ENCODE measurements around the gene RUVBL1.

The RUVBL1 gene

DNA sequence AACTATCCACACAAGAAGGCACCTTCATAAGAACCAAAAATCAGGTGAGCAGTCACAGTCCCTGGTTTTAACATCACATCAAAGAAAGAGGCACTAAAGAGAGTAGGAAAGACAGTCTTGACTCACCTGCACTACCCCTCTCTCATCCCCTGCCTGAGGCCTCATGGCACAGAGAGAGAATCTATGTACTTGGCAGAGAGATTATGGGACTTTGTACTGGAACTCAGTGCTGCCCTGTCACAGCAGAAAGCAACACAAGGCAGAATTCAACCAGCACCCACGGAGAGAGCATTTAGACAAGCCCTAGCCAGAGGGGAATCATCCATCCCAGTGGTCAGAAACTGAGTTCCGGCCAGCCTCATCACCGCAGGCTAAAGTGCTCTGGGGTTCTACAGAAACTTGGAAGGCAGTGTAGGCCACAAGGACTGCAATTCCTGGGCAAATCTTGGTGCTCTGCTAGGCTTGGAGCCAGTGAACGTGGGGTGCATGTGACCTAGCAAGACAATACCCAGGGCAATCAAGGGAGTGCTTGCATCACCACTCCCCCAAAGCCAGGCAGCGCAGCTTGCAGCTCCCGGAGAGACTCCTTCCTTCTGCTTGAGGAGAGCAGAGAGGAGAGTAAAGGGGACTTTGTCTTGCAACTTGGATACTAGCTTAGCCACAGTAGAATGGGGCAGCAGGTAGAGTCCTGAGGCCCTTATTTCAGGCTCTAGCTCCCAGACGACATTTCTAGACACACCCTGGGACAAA lies 8.5 kb upstream of the RUVBL1 start:
- DNase-seq = no peak

DNA sequence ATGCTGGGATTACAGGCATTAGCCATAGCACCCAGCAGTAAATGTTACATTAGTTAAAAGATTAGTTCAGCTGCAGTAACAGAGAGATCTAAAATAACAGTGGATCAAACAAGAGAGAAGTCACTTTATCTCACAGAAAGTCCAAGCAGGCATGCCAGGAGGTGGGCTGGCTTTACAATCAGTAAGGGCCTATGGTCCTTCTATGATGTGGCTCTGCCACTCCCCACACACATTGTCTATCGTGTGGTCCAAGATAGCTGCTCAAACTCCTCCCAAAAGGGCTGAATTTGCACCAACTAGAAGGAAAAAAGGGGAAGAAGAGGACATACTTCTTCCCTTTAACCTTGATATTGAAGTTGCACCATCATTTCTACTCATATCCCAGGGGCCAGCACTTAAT lies 4.6 kb upstream of the RUVBL1 start:
- no peak for DNase-seq

DNA sequence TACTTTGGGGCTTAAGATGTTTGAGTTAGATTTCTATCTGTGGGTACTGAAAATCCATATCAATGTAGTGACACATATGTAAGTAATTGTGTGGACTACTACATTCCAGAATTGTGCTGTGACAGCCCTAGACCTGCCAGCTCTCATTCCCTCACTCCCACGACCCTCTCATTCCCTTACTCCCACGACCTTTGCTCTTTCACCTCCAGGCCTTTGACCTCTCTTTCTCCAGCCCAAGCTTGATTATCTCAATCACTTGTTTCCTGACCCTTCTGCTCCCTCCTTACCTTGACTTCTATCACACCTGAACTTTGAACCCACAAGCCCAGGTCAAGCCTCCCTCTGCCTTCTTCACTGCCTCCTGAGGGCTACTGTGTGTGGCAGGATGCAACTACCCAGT lies 3.6 kb upstream of the RUVBL1 start:
- no peak for DNase-seq

DNA sequence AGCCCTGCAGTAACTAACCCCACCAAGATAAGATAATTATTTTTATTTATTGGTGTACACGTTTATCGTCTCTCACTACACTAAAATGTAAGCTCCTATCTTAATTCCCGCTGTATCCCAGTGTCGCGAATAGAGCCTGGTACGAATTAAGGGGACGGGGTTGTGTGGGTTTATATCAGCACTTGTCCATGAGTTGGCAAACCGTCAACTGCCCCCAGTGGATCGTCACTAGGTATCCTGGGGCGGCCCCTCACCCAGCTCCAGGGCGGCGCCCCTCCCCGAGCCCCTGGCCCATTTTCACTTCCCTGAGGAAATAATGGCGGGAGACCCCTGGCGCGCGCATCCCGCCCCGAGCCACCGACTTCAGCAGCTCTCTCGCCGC lies 465 bp downstream of the RUVBL1 start:
- no peak for DNase-seq

DNA sequence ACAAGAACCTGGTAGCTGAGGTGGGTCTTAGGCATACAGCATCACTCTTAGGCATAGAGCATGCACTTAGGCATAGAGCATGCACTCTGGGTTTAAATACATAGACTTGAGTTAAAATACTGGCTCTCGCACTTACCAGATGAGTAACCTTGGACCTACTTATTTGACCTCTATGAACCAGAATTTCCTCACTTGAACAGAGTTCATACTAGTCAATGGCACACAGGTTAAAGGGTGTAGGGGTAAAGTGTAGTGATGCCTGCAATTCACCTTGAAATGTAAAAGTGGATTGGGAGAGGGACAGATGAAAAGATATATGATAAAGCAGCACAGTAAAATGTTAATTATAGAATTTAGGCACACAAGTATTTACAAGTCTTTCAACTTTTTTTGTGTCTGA lies 1.6 kb downstream of the RUVBL1 start:
- DNase-seq = no peak

DNA sequence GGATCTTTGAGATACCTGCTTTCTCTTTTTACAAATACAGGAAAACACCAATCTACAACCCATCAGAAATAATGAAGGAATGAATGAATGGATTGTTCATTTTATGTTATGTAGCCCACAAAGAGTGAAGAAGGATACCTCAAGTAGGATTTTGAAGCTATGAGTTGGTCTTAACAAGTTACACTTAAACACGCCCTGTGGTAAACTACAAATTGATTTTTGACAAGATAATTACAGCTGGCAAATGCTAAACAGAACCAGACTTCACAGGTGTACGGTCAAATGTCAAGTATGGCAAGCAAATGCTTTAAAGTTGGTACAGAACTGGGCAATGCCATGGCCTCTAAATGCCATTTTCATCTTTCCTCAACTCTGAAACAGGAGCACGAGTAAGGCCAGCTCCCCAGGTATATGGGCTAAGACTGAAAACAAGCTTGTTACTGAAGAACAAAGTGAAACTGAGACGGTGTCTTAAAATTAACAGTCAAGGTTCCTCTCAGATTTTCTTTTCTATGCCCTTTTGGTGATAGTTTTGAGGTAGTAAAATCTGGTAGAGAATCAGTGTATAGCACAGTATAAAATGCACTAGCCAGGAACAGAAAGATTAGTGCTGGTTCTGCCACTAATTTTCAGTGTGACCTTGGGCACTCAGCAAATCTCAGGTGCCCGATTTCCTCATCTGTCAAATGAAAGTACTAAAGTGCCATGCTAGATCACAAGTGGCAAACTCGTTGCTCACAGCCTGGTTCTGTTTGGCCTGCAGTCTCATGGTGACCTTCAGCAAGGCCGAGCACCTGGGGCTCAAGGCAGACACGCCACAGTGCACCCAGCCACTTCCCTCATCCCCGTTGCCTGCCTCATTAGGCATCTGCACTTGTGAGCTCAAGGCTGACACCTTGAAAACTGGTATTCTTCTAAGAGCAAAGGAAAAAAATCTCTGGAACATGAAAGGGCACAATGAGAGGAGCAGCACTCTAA lies 9.5 kb downstream of the RUVBL1 start:
- no peak for DNase-seq

DNA sequence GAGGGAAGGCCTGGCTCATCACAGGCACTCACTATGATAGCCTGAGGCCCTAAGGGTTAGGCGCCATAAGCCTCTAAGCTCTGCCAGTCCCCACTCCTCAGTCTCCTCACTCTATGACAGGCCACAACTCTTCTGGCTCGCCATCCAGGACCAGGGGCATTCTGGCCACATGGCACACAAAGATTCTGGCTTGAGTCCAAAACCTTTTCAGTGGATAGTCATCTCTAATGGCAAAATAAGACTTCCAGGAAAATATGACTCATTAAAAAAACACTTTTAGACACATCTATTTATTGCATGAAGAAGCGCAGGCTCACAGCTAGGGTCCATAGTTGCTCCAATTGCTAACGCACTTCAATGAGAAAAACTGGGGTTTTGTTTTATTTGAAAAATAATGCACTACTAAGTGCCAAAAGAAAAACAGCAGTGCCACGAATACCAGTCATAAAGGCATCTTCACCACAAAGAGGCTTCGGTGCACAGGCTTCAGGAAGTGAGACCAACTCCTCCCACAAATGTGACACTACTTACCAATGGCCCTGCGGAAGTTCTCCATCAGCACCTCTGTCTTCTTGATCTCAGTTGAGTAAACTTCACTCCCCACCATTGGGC lies 11.1 kb downstream of the RUVBL1 start:
- DNase-seq = peak; percentile 67

DNA sequence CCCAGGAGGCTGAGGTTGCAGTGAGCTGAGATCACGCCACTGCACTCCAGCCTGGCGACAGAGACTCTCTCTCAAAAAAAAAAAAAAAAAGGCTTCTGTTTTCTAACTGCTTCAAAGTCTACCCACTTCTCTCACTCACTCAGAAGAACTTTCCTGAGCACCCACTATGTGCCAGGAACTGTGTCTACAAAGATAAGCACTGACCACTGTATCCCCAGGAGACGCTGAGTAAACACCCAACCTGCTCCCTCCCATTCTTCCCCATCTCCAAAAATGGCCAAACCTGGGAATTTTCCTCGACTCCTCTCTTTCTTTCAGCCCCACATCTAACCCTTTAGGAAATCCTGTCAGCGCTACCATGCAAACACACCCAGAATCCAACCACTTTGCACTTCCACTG lies 12.5 kb downstream of the RUVBL1 start:
- DNase-seq = no peak

DNA sequence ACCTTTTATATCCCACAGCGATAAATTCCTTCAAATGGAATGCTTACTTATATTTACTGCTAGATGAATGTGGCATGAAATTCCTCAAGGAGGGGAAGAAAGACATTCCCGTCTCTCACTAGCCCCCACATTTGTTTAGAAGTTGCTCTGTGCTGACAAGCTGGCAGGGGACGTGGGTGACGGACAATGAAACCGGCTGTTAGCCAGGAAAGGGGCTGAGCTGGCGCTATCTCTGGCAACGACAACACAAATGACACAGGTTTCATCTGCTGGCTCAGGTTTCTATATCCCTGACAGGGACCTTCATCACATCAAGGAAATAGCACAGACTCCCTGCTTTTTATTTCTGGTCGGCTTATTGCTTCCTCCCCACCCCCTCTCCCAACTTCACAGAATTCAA lies 15.8 kb downstream of the RUVBL1 start:
- no peak for DNase-seq

DNA sequence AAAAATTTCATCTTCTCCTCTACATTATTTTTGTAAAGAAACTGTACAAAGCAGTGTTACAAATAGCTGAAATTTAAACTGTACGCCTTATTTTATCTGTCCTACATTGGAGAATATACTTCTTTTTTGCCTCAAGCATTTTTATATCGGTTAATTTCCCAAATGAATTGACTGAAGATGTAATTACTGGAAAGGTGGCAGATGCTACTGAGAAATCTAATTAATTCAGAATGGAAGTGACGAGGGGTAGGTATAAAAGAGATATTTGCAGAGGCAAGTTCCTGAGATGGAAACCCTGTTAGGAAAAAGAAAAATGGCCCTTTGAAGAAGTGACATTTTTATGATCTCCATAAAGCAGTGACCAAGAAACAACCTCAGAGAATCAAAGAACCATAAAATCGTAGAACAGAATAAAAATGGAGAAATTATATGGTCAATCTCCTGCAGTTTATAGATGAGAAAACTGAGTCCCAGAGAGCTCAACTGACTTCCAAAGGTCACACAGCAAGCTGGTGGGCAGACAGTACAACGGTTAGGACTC lies 20.4 kb downstream of the RUVBL1 start:
- no peak for DNase-seq

DNA sequence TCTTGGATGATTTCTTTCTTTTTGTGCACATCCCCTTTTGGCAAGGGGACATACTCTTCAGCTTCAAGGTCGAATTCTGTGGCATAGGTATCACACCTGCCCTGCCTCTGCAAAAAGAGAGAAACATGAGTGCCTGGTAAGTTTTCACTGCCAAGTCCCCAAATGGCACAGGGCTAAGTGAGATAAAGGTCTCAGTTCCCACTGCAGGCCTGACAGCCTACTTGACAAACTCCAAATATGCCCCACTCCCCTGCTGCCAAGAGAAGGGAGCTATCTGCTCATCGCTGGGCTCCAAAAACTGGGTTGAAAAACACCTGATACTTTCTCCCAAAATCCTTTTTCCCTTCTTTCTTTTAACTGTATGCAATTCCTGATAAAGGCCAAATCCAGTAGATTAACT lies 23.0 kb downstream of the RUVBL1 start:
- no peak for DNase-seq

DNA sequence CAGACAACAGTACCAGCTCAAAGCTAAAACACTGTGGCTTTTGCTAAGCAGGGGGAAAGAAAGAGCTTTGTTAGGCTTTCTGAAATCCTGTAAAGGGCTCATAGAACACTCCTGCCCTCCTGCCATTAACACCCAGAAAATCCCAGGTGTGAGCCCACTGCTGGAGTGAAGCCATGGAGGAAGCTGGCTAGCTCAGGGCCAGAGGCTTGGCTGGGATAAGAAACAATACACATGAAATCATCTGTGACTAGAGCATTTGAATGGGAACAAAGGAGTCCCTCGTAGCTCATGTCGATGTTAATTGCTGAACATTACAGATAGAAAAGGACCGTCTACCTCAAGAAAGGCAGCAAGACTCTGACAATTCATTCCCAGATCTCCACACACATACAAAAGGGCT lies 23.5 kb downstream of the RUVBL1 start:
- no peak for DNase-seq

DNA sequence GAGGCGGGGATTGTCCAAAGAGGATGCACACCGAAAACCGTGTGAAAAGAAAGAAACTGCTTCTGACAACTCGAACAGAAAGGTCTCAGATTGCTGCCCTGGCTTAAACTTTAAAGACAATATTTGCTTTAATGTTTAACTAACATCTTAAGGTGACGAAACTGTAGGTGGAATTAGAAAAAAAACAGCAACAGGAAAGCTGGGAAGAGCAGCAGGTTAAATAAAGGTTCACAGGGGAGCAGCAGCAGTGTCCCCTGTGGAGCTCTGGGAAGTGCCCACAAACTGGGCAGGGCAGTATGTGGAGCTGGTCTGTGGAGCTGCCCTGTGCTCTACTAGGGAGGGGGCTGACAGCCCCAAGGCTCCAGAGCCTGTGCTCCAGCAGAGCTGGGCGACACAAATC lies 25.4 kb downstream of the RUVBL1 start:
- no peak for DNase-seq

DNA sequence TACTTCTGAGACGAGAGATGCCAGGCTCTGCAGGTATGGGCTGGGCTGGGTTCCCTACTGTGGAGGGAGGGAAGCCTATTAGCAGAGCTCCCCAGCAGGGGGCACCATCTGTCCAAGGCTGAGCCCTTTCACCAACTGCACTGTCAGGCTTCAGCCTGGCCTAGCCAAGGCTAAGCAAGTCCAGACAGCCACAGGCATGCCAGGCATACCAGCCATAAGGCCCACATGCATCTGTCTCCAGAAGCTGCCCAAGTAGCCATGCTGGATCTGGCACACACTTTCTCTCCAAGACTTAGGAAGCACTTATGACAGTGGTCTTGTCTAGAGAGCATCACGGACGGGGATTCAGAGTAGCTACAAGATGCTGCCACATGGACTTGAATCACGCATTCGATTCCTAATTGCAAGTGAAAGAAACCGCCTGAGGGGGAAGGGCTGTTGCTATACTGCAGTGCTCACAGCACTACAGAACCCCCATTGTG lies 28.3 kb downstream of the RUVBL1 start:
- peak; percentile 71 for DNase-seq

DNA sequence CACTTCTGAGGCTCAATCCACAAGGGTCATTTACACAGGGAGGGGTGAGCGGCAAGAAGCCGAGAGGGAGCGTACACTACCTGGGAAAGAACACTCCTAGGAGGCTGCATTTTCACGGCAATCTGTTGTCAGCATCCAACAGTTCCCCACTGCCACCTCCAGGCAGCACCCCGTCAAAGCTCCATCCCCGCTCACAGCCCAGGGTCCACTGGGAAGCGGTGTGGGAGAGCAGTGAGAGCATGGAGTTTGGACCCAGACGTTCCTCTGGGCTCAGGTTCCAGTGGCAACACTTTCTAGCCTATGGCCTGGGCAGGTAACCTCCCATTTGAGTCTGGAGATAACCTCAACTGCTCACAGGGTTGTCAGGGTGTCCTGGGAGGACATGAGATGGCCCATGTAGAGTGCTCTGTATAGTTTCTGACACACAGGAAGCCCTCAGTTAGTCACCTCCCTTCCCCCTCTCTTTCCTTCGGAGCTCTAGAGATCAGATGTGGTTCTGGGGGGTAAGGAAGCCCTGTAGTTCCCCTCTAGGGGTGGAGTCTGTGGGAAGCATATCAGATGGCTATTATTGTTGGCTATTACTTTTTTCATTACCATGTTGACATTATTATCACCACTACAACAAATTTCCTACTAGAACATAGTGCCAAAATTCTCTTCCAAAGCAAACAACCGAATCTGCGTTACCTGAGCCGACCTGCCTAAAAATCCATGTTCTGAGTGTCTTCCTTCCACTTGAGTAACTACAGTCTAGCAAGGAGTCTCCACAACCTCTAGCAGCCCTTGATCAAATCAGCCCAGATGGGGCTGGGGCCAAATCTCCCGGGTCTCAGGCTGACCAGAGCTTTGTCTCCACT lies 29.1 kb downstream of the RUVBL1 start:
- DNase-seq = no peak

DNA sequence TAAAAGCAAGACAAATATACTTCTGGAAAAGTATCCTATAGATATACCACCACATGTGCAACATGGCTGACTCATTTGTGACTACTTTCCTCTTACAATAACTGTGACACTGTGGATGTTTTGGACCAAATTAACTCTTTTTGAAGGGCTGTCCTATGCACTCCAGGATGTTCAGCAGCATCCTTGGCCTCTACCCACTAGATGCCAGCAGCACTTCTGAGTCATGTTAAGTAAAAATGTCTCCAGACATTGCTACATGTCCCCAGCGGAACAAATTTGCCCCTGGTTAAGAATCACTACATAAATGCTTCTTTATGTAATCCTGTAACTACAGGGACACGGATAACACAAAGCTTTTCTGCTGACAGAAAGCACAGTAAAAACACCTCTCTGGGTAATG lies 32.0 kb downstream of the RUVBL1 start:
- no peak for DNase-seq

DNA sequence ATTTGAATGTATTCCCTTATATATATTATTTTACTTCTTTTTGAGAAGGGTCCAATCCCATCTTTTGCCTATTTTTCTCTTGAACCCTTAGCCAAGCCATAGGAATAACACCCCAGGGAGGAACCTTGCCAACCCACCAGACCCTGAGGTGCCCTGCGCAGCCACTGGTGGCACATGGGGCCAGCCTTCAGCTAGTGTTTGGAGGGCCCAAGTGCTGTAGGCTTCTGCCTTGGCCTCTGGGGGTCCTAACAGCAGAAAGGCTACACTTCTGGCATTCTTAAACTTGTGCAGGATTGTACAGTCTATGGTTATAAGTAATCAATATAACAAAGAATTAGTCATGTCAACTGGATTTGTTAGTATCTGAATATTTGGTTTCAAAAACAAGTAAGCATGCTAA lies 34.5 kb downstream of the RUVBL1 start:
- DNase-seq = no peak

DNA sequence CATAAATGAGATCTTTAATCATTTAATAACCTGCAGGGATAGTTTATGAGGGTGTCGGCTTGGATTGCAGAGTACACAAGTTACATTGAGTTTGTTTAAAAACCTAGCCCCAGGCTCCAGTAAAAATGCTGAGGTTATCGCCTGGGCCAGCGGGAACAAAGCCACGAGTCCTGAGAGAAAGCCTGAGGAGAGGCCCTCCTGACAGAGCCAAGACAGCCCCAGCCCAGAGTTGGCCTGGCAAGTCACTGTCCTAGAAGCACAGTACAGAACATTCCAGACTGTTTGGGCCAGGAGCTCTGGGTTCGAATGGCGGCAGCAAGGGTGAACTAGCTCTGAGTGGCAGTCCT lies 39.0 kb downstream of the RUVBL1 start:
- DNase-seq = no peak

DNA sequence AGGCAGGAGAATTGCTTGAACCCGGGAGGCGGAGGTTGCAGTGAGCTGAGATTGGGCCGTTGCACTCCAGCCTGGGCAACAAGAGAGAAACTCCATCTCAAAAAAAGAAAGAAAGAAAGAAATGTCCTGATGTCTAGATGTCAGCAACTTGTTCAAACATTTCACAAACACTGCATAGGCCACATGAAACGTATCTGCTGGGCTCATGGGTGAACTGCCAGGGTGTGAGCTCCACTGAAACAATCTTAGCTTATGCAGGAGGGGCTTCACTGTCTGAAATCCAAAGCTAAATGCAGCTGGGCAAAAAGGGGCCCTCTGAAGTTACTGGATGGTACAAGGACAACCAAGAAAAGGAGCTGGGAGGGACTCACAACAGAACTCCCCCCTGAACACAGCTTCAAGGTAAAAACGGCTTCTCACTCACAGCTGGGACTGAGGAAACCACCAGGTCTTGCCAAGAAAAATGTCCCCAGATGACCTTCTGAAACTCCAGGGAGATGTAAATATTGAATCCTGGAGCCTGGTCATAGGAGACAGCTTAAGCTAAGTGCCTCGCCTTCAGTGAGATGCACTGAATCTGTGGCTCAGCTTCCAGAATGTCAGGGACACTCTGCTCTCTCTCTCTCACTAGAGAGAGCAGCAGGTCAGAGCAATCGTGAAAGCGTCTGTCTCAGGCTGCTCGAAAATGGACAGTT lies 39.5 kb downstream of the RUVBL1 start:
- no peak for DNase-seq

DNA sequence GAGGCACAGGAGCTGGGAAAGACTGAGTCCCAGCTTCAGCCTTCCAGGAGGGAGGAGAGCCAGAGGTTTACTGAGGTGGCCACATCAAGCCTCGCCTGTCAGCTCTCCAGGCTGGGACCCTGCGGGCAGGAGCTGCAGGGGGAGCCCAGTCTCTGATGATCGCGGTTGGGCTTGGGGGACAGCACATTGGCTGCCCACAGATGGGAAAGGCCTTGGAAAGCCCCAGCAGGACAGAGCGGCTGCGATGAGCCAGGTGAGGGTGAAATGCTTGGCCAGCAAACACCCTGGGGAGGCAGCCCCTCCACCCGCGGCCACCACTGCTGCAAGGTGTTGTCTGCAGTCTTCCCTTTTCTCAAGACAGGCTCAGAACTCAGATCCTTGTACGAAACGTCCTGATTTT lies 40.2 kb downstream of the RUVBL1 start:
- no peak for DNase-seq

DNA sequence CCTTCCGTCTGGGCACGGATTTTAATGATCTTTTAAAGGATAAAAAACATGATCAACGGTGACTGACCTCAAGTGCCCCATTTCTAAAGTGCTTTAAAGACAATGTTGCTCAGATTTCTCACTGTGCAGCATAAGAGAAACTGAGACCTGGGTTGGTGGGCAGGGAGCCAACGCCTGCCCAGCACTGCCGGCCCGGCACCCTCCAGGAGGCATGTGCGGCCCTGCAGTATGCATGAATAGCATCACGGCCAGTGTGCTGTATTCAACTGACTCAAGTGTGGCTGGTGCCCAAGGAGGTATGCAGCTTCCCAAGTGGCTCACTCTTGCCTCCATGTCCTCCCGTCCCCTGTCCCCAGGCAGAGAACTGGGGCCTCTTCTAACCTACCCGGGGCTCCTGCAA lies 41.1 kb downstream of the RUVBL1 start:
- DNase-seq = no peak

DNA sequence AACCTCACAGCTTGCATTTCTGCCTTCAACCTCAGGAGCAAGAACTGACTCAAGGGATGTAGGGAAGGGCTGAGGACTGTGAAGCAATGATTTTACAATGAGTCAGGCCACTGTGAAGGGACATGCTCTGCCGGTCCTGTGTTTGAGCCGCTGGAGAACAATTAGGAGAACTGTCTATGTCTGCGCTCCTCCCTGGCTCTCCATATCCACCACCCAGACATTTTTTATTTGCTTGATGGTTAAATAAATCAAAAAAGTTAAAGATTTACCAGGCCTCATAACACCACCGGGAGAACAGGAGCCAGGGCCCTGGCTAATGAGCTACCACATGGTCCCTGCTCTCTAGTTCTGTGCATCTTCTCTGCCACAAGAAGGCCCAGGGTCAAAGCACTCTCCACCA lies 41.8 kb downstream of the RUVBL1 start:
- DNase-seq = no peak

Data from central memory CD4-positive, alpha-beta T cell (primary cell).